H1 (cell line): ENCODE data around the gene LHX2. TPM values are rescaled to one million over a fixed set of nuclear protein-coding genes. Genes with fewer than 3 reads are reported as not detected.
A peak's percentile ranks its signal among the peaks of the same experiment; 100 is the strongest.

Experiments
- ASH2L ChIP-seq: fragments of 200-600, 300-600 bp; sonication (generic); IDR thresholded peaks from one replicate; pipeline ENCODE4 v1.7.1; 2017; ENCODE audit warnings: low read length
- CHD7 ChIP-seq: fragments of 300-600 bp; sonication (generic); IDR thresholded peaks from 2 replicates; pipeline ENCODE4 v1.7.1; 2012; ENCODE audit warnings: low read length, moderate library complexity, mild to moderate bottlenecking, inconsistent platforms; ENCODE audit not compliant: insufficient replicate concordance
- CREB1 ChIP-seq: IDR thresholded peaks from 2 replicates; pipeline ENCODE4 v1.6.1; 2012; ENCODE audit warnings: inconsistent platforms
- EZH2 ChIP-seq: fragments of 200-600 bp; sonication (generic); IDR thresholded peaks from 2 replicates; pipeline ENCODE4 v1.7.1; 2012; ENCODE audit warnings: low read depth, mild to moderate bottlenecking, moderate library complexity, low read length, inconsistent platforms; ENCODE audit not compliant: severe bottlenecking
- PHF8 ChIP-seq: fragments of 200-600 bp; sonication (generic); conservative IDR thresholded peaks from 2 replicates; pipeline ENCODE4 v1.7.1; 2012; ENCODE audit warnings: low read depth, mild to moderate bottlenecking, inconsistent platforms, low read length, moderate library complexity
- RNF2 ChIP-seq: fragments of 200-900, 300-1000 bp; sonication (generic); IDR thresholded peaks from 2 replicates; pipeline ENCODE4 v1.7.1; 2016; ENCODE audit warnings: borderline replicate concordance, low read depth, mild to moderate bottlenecking, antibody characterized with exemption, low read length; ENCODE audit not compliant: poor library complexity, severe bottlenecking; ENCODE audit errors: missing control alignments
- SAP30 ChIP-seq: fragments of 300-600 bp; sonication (generic); IDR thresholded peaks from 2 replicates; pipeline ENCODE4 v1.7.1; 2012; ENCODE audit warnings: low read length, moderate library complexity, mild to moderate bottlenecking, inconsistent platforms; ENCODE audit not compliant: insufficient read depth, insufficient replicate concordance
- SP2 ChIP-seq: IDR thresholded peaks from 2 replicates; pipeline ENCODE4 v1.6.1; 2012; ENCODE audit warnings: mild to moderate bottlenecking, low read length, inconsistent platforms
- SUZ12 ChIP-seq: fragments of 200-600 bp; sonication (generic); IDR thresholded peaks from 2 replicates; pipeline ENCODE4 v1.6.1; 2012; ENCODE audit warnings: mild to moderate bottlenecking, inconsistent platforms, low read length, moderate library complexity, mixed read lengths
- polyA plus RNA-seq, 7 experiments: library from polyadenylated mRNA; depleted of rRNA in 3 of 7; stranded (reverse) in 5 of 7; unstranded in 2 of 7; fragments of >200 nt in 5 of 7; fragments of 200-250 nt in 2 of 7; gene quantifications; 1 replicate in 5 of 7; 2 replicates in 1 of 7; 4 replicates in 1 of 7; pipeline versions ENCODE4 v1.2.1 to v1.2.3, GENCODE V29; 2011 to 2013; ENCODE audit warnings: missing spikeins in 2 of 7, mixed read lengths in 2 of 7
- total RNA-seq: library from RNA; stranded (reverse); fragmentation: NEBNext Ultra II Directional; extraction: Animal tissue kit (Norgen Biotek cat#: 25700); gene quantifications from 2 replicates; pipeline ENCODE4 v1.2.1, GENCODE V29; 2021

Gene LHX2
- total and polyA plus RNA-seq, 2 of the 8 experiments (the other 6 are each of a cell fraction or from before 2014, with no cell fraction given), result 0.11 to 0.86 TPM

GRCh38 chr9:124022201-124023121, 10.9 kb downstream of the LHX2 start (continued):
- peak; percentile 53 for TF ChIP-seq EZH2
- no peak for TF ChIP-seq ASH2L
- TF ChIP-seq SP2, result no peak
- TF ChIP-seq SAP30, result no peak
- peak; percentile 85 for TF ChIP-seq CREB1
- TF ChIP-seq PHF8, result no peak
- no peak for TF ChIP-seq CHD7
- TF ChIP-seq SUZ12, result peak; percentile 65
- peak; percentile 60 for TF ChIP-seq RNF2
